Activated CD4-positive, alpha-beta T cell treated with anti-CD3 and anti-CD28 coated beads, Interleukin-2, amount 10 ng/mL, durations not matched to agents 7 days and 5 days (primary cell): ENCODE data around the gene WDR35. TPM values are rescaled to one million over a fixed set of nuclear protein-coding genes. Genes with fewer than 3 reads are reported as not detected.
"Not testable (repeated sequence)": the region's sequence is repeated elsewhere in the genome, so short reads cannot be mapped to it uniquely, and the experiment has no call there.

Experiments used
- CTCF ChIA-PET: fragments of 350-600 bp; sonication (Branson Sonifier 250); formaldehyde crosslinking; loops from one replicate; lab custom pipeline; 2021; ENCODE audit warnings: antibody characterized with exemption; lab: Charles Lee
- POLR2A ChIA-PET: fragments of 350-600 bp; sonication (Branson Sonifier 250); formaldehyde crosslinking; loops from one replicate; lab custom pipeline; 2021; ENCODE audit warnings: antibody characterized with exemption; lab: Charles Lee
- DNase-seq: peaks from one replicate; pipeline ENCODE4 v3.0.0-alpha.2; 2020
- H3K27ac Mint-ChIP-seq: one replicate; pipeline ENCODE4 v1.8.0; 2021; ENCODE audit warnings: mild to moderate bottlenecking, moderate library complexity, mixed read lengths
- H3K27me3 Mint-ChIP-seq: one replicate; pipeline ENCODE4 v1.8.0; 2021; ENCODE audit warnings: mixed read lengths
- H3K36me3 Mint-ChIP-seq: one replicate; pipeline ENCODE4 v1.8.0; 2021; ENCODE audit warnings: low read depth, mixed read lengths
- H3K4me1 Mint-ChIP-seq: one replicate; pipeline ENCODE4 v1.8.0; 2021; ENCODE audit warnings: mixed read lengths
- H3K4me3 Mint-ChIP-seq: one replicate; pipeline ENCODE4 v1.8.0; 2021; ENCODE audit warnings: mild to moderate bottlenecking, moderate library complexity, mixed read lengths
- H3K9me3 Mint-ChIP-seq: one replicate; pipeline ENCODE4 v1.8.0; 2021; ENCODE audit warnings: mixed read lengths
- total RNA-seq, 2 experiments: library from RNA; stranded (reverse); gene quantifications; one replicate each; pipeline ENCODE4 v1.2.3, GENCODE V29; 2021

The WDR35 gene
- total RNA-seq, 2 experiments from 2014 or later: 3.9 to 4.0 TPM

DNA sequence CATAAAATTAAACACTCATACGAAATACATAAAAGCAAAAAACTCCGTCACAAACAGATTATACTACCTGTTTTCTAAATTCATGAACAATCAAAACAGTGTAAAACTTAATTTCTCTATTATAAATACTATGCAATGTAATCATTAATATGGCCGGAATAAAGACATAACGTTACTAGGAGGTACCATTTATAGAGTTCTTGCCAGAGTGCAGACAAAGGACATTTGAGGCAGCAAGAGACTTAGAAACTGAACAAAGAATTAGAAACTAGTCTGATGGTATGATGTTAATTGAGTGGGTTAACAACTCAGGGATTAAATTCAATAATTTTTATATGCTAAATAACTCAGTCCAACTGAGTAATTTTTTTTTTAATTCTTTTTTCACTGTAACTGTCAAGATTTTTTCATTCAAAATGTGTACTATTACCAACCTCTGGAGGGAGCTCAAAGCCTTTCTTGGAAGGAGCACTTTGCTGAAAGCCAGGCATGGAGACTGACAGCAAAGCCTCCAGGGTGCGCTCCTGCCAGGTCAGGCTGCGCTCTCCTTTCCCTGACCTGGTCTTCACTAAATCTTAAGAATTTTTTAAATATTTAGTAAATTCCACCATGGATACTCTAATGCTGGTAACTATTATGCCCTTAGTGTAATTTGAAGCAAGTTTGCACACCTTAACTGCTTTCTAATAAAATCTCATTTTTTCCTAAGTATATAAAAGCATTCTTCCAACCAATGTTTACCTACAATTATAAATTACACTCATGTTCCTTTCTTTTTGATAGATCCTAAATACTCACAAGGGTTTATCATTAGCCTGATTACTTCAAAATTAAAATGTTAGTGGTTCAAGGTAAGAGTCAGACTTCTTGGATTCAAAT is 34.1 kb downstream of the WDR35 start:
- CTCF ChIA-PET: interaction anchor here (0.8 to 1.4 kb wide), 6 partner anchors 9 to 149 kb away, joined by 3 to 5 read pairs (median 3); no protein-coding TSS in a partner anchor
- Mint-ChIP-seq H3K4me3 (no peak overlapping the region), H3K36me3 (no peaks in the 10 kb centered on the region), H3K9me3 (no peaks in the 10 kb centered on the region), H3K4me1 (no peaks in the 10 kb centered on the region), H3K27ac (no peak overlapping the region), H3K27me3 (no peaks in the 10 kb centered on the region)
- DNase-seq: peak; percentile 70
- POLR2A ChIA-PET: no interaction called here

- CTCF ChIA-PET: no interaction called here
- H3K36me3 Mint-ChIP-seq: no peaks in the 10 kb centered on the region
Observed at GRCh38 chr2:19949071-19949470, 40.8 kb downstream of the WDR35 start.

GRCh38 chr2:19947184-19947940 is 42.5 kb downstream of the WDR35 start:
- POLR2A ChIA-PET: no interaction called here

More at GRCh38 chr2:19949071-19949470, 40.8 kb downstream of the WDR35 start:
- DNase-seq: no peak
- POLR2A ChIA-PET: no interaction called here
- H3K4me1 Mint-ChIP-seq: no peaks in the 10 kb centered on the region
- H3K27me3 Mint-ChIP-seq: no peaks in the 10 kb centered on the region
- H3K4me3 Mint-ChIP-seq: no peak overlapping the region
- H3K27ac Mint-ChIP-seq: no peak overlapping the region
- H3K9me3 Mint-ChIP-seq: no peaks in the 10 kb centered on the region

DNA sequence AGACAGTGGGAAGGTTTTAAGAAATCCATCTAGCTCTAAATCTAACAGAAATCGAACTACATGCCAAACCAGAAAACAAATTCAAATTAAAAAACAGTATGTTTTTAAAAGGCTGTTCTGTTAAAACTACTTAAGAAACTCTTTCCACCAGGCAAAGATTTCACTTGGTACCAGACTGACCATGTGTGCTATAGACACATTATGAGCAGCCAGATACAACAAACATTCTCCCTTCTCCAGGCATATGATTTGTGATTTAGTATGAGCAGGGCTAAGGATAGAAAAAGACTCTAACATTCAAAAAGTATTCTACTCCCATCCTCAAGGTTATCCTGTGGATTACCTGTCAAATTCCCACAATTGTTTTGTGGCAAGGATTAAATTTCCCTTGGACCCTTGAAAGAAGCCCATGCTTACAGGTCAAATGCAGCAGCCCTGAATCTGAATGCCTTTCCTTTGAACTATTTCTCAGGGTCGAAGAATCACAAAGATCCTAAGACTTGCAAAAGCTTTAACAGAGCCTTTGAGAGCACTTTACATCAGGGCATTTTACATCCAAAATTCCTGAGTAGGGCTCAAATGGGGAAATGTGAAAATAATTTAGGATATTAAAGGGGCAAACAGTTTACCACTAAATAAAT is 45.6 kb downstream of the WDR35 start:
- no peaks in the 10 kb centered on the region for H3K36me3 Mint-ChIP-seq
- ChIA-PET POLR2A (no interaction called here), CTCF (interaction anchor here (1.4 kb wide), 1 partner anchor 48 kb away, joined by 3 read pairs; no protein-coding TSS in a partner anchor)
- H3K27ac Mint-ChIP-seq: no peak overlapping the region
- H3K4me3 Mint-ChIP-seq: no peak overlapping the region
- H3K4me1 Mint-ChIP-seq: no peaks in the 10 kb centered on the region
- H3K9me3 Mint-ChIP-seq: no peaks in the 10 kb centered on the region
- no peaks in the 10 kb centered on the region for H3K27me3 Mint-ChIP-seq
- DNase-seq: no peak

More at GRCh38 chr2:19947184-19947940, 42.5 kb downstream of the WDR35 start:
- Mint-ChIP-seq H3K4me3 (no peak overlapping the region), H3K4me1 (no peaks in the 10 kb centered on the region), H3K36me3 (no peaks in the 10 kb centered on the region), H3K27me3 (no peaks in the 10 kb centered on the region), H3K27ac (no peak overlapping the region), H3K9me3 (no peaks in the 10 kb centered on the region)
- no peak for DNase-seq
- CTCF ChIA-PET: interaction anchor here (1.3 kb wide), 1 partner anchor 8 kb away, joined by 4 read pairs; no protein-coding TSS in a partner anchor

GRCh38 chr2:19943189-19943588 is 46.7 kb downstream of the WDR35 start:
- no peak overlapping the region for H3K4me3 Mint-ChIP-seq
- H3K27ac Mint-ChIP-seq: no peak overlapping the region
- ChIA-PET POLR2A (no interaction called here), CTCF (interaction anchor here (1.1 to 1.4 kb wide), 2 partner anchors 16 to 47 kb away, joined by 3 read pairs; no protein-coding TSS in a partner anchor)
- no peak for DNase-seq
- no peaks in the 10 kb centered on the region for H3K36me3 Mint-ChIP-seq
- H3K9me3 Mint-ChIP-seq: no peaks in the 10 kb centered on the region
- H3K4me1 Mint-ChIP-seq: no peaks in the 10 kb centered on the region
- H3K27me3 Mint-ChIP-seq: no peaks in the 10 kb centered on the region

- Mint-ChIP-seq H3K4me3 (no peak overlapping the region), H3K36me3 (no peaks in the 10 kb centered on the region), H3K27ac (no peak overlapping the region), H3K27me3 (no peaks in the 10 kb centered on the region), H3K4me1 (no peaks in the 10 kb centered on the region), H3K9me3 (no peaks in the 10 kb centered on the region)
- ChIA-PET CTCF (interaction anchor here (1.1 kb wide), 1 partner anchor 15 kb away, joined by 3 read pairs; no protein-coding TSS in a partner anchor), POLR2A (no interaction called here)
- DNase-seq: no peak
Observed at GRCh38 chr2:19942199-19942598, 47.7 kb downstream of the WDR35 start.

GRCh38 chr2:19937004-19937403 is 52.9 kb downstream of the WDR35 start:
- Mint-ChIP-seq H3K4me3 (no peak overlapping the region), H3K36me3 (no peaks in the 10 kb centered on the region), H3K27ac (no peak overlapping the region), H3K4me1 (no peaks in the 10 kb centered on the region), H3K27me3 (no peaks in the 10 kb centered on the region), H3K9me3 (no peaks in the 10 kb centered on the region)
- POLR2A ChIA-PET: no interaction called here
- CTCF ChIA-PET: no interaction called here
- no peak for DNase-seq

DNA sequence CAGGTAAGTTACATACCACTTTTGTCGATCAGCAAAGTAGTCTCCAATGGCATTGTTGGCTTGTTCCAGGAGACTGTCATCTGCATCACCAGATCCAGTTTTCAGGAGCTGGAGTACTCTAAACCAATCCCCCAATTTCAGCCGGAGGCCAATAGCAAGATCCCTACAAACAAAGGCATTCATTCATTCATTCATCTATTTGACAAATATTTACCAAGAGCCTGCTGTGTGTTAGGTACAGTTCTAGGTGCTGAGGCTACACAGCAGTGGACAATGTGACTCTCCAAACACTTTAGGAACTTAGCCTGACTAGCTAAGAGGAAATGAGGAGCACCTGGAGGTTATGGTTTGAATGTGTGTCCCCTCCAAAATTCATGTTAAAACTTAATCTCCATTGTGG is 53.7 kb downstream of the WDR35 start:
- no peaks in the 10 kb centered on the region for H3K9me3 Mint-ChIP-seq
- CTCF ChIA-PET: interaction anchor here (1.3 kb wide), 1 partner anchor 19 kb away, joined by 3 read pairs; no protein-coding TSS in a partner anchor
- no peaks in the 10 kb centered on the region for H3K27me3 Mint-ChIP-seq
- no peak for DNase-seq
- H3K36me3 Mint-ChIP-seq: no peaks in the 10 kb centered on the region
- no peaks in the 10 kb centered on the region for H3K4me1 Mint-ChIP-seq
- POLR2A ChIA-PET: no interaction called here
- no peak overlapping the region for H3K27ac Mint-ChIP-seq
- no peak overlapping the region for H3K4me3 Mint-ChIP-seq

- POLR2A ChIA-PET: no interaction called here
- Mint-ChIP-seq H3K9me3 (peaks cover 1% of the 10 kb centered on the region), H3K36me3 (peaks cover 10% of the 10 kb centered on the region), H3K27me3 (no peaks in the 10 kb centered on the region), H3K4me1 (no peaks in the 10 kb centered on the region), H3K27ac (no peak overlapping the region), H3K4me3 (no peak overlapping the region)
- no peak for DNase-seq
- CTCF ChIA-PET: interaction anchor here (1.2 kb wide), 1 partner anchor 79 kb away, joined by 5 read pairs; the partner anchor contains the start of gene MATN3
Observed at GRCh38 chr2:19933351-19933981, 56.4 kb downstream of the WDR35 start.

GRCh38 chr2:19932928-19933327 is 57.0 kb downstream of the WDR35 start:
- POLR2A ChIA-PET: no interaction called here
- Mint-ChIP-seq H3K4me1 (no peaks in the 10 kb centered on the region), H3K27me3 (no peaks in the 10 kb centered on the region), H3K27ac (no peak overlapping the region), H3K4me3 (no peak overlapping the region), H3K36me3 (peaks cover 15% of the 10 kb centered on the region), H3K9me3 (peaks cover 2% of the 10 kb centered on the region)
- CTCF ChIA-PET: interaction anchor here (1.2 kb wide), 1 partner anchor 80 kb away, joined by 5 read pairs; the partner anchor contains the start of gene MATN3
- no peak for DNase-seq

DNA sequence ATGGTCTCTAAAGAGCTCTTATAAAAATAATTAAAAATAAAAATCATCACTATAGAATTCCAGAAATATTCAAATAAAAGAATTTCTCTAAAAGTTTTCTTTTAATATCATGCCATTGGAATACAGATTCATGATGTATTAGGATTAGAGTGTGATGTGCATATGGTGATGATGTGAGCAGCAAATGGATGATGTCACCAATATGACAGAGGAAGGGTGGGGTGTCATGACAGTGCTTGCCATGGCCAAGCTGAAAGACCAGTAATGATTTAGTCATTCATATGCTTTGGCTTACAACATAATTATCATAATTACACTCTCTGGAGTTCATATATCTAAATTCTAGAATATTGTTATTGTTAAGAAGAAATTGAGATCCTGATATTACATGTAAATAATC is 60.7 kb downstream of the WDR35 start:
- Mint-ChIP-seq H3K4me1 (no peaks in the 10 kb centered on the region), H3K4me3 (no peak overlapping the region), H3K36me3 (peaks cover 35% of the 10 kb centered on the region), H3K9me3 (peaks cover 13% of the 10 kb centered on the region), H3K27me3 (no peaks in the 10 kb centered on the region), H3K27ac (no peak overlapping the region)
- ChIA-PET CTCF (no interaction called here), POLR2A (no interaction called here)
- no peak for DNase-seq

DNA sequence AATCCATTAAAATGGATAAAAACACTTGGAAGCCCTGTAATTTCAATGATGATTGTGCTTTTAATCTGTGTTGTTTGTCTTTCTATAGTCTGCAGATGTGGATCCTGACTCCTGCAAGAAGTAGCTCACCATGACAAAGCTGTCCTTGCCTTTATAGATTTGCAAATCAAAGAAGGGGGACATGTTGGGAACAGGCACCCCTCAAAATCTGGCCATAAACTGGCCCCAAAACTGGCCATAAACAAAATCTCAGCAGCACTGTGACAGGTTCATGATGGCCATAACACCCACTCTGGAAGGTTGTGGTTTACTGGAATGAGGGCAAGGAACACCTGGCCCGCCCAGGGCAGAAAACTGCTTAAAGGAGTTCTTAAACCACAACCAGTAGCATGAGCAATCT is 62.1 kb downstream of the WDR35 start:
- Mint-ChIP-seq H3K36me3 (peaks cover 35% of the 10 kb centered on the region), H3K9me3 (peaks cover 13% of the 10 kb centered on the region)
- H3K4me3 Mint-ChIP-seq, H3K4me1 Mint-ChIP-seq, H3K27ac Mint-ChIP-seq, POLR2A ChIA-PET, H3K27me3 Mint-ChIP-seq, DNase-seq: not testable (repeated sequence)
- CTCF ChIA-PET: interaction anchor here (0.6 to 1.2 kb wide), 2 partner anchors 15 to 1350 kb away, joined by 3 read pairs; no protein-coding TSS in a partner anchor
